HCT116 (cell line): ENCODE results near the gene CACNA1C. TPM values are rescaled to one million over a fixed set of nuclear protein-coding genes. Genes with fewer than 3 reads are reported as not detected.

Experiments
- ATAC-seq: fragments of 200-7000 bp; cut with Tn5 transposase; 2 replicates; pipeline ENCODE4 v1.9.1; 2020; ENCODE audit warnings: mild to moderate bottlenecking, moderate library complexity
- BruUV-seq: library from RNA; stranded (reverse); fragments of 400-500 nt; replicated peaks from 2 replicates; lab custom pipeline; 2021; lab: Mats Ljungman, UMichigan
- CTCF ChIA-PET: fragments of 300-600 bp; sonication (Branson Sonifier 250); formaldehyde crosslinking; loops from one replicate; lab custom pipeline; 2021; ENCODE audit warnings: antibody characterized with exemption; lab: Charles Lee
- POLR2A ChIA-PET: fragments of 300-600, 350-600 bp; sonication (Branson Sonifier 250); formaldehyde crosslinking; loops from one replicate; lab custom pipeline; 2021; ENCODE audit warnings: antibody characterized with exemption; lab: Charles Lee
- RAD21 ChIA-PET, 2 experiments: fragments of 300-600 bp; sonication (Branson Sonifier 250); formaldehyde crosslinking; loops; one replicate each; lab custom pipeline; 2023; ENCODE audit warnings: low total read pairs in 2 of 2; ENCODE audit not compliant: uncharacterized antibody in 2 of 2, unreplicated experiment in 2 of 2, low non-redundant PET in 1 of 2; lab: Charles Lee
- DNase-seq: peaks from one replicate; pipeline ENCODE4 v3.0.0-alpha.2; 2010; ENCODE audit warnings: low read depth, low spot score
- H2AFZ ChIP-seq: fragments of 200-600 bp; shearing (Covaris generic), sonication (generic); 2 replicates; pipeline ENCODE4 v1.6.1; 2017; ENCODE audit warnings: low read depth, mixed run types, mixed read lengths, antibody characterized with exemption, low read length; ENCODE audit not compliant: poor library complexity, severe bottlenecking
- H3K27ac ChIP-seq: 2 replicates; pipeline ENCODE4 v1.5.1; 2012; ENCODE audit warnings: low read depth, low read length
- H3K27me3 ChIP-seq: fragments of 200-600 bp; sonication (generic); 2 replicates; pipeline ENCODE4 v1.6.1; 2016; ENCODE audit warnings: mixed run types, low read length, mixed read lengths; ENCODE audit not compliant: insufficient read depth
- H3K36me3 ChIP-seq, 2 experiments: fragments of 200-500 bp in 1 of 2; fragments of 200-600 bp in 1 of 2; sonication (Bioruptor generic) in 1 of 2; sonication (generic) in 1 of 2; 2 replicates each; pipeline versions ENCODE4 v1.5.1 to v1.6.1; 2014 to 2016; ENCODE audit warnings: low read length in 2 of 2, inconsistent platforms in 1 of 2, mixed read lengths in 1 of 2, mixed run types in 1 of 2; ENCODE audit not compliant: insufficient read depth in 2 of 2, control insufficient read depth in 1 of 2
- H3K4me1 ChIP-seq, 2 experiments: fragments of 200-600 bp in 1 of 2; sonication (generic) in 1 of 2; 2 replicates each; pipeline versions ENCODE4 v1.5.1 to v1.6.1; 2012 to 2017; ENCODE audit warnings: low read length in 2 of 2, inconsistent platforms in 1 of 2, mild to moderate bottlenecking in 1 of 2, mixed read lengths in 1 of 2, mixed run types in 1 of 2, moderate library complexity in 1 of 2; ENCODE audit not compliant: insufficient read depth in 2 of 2, control insufficient read depth in 1 of 2
- H3K4me2 ChIP-seq: fragments of 200-600 bp; sonication (generic); 2 replicates; pipeline ENCODE4 v1.6.1; 2017; ENCODE audit warnings: mixed run types, low read length, mixed read lengths
- H3K4me3 ChIP-seq, 2 experiments: fragments of 200-600 bp in 1 of 2; sonication (generic) in 1 of 2; replicated peaks in 1 of 2; 2 replicates each; pipeline ENCODE4 v1.5.1; 2011 to 2016; ENCODE audit warnings: low read length in 2 of 2, control low read depth in 1 of 2, low read depth in 1 of 2, mild to moderate bottlenecking in 1 of 2, mixed read lengths in 1 of 2, mixed run types in 1 of 2
- H3K79me2 ChIP-seq: fragments of 200-600 bp; sonication (generic); 2 replicates; pipeline ENCODE4 v1.6.1; 2017; ENCODE audit warnings: mild to moderate bottlenecking, mixed run types, low read length, moderate library complexity, mixed read lengths; ENCODE audit not compliant: insufficient read depth
- H3K9ac ChIP-seq: fragments of 200-600 bp; sonication (generic); 2 replicates; pipeline ENCODE4 v1.6.1; 2016; ENCODE audit warnings: low read length, mixed read lengths
- H3K9me2 ChIP-seq: fragments of 200-600 bp; sonication (generic), shearing (Covaris generic); 2 replicates; pipeline ENCODE4 v1.6.1; 2017; ENCODE audit warnings: mixed run types, mild to moderate bottlenecking, moderate library complexity; ENCODE audit not compliant: insufficient read depth
- H3K9me3 ChIP-seq, 2 experiments: fragments of 200-500 bp in 1 of 2; fragments of 200-600 bp in 1 of 2; sonication (Bioruptor generic) in 1 of 2; sonication (generic) in 1 of 2; 2 replicates each; pipeline ENCODE4 v1.6.1; 2014 to 2017; ENCODE audit warnings: low read length in 2 of 2, mixed read lengths in 2 of 2, inconsistent platforms in 1 of 2, low read depth in 1 of 2, mild to moderate bottlenecking in 1 of 2, mixed run types in 1 of 2, moderate library complexity in 1 of 2; ENCODE audit not compliant: control insufficient read depth in 1 of 2, insufficient read depth in 1 of 2
- H4K20me1 ChIP-seq: fragments of 200-600 bp; sonication (generic), shearing (Covaris generic); 2 replicates; pipeline ENCODE4 v1.6.1; 2017; ENCODE audit warnings: mixed run types, mild to moderate bottlenecking, moderate library complexity; ENCODE audit not compliant: insufficient read depth
- CBX3 ChIP-seq: IDR thresholded peaks from 2 replicates; pipeline ENCODE4 v1.6.1; 2012; ENCODE audit warnings: low read depth
- CEBPB ChIP-seq: IDR thresholded peaks from 2 replicates; pipeline ENCODE4 v1.6.1; 2012; ENCODE audit warnings: low read depth
- ELF1 ChIP-seq: IDR thresholded peaks from 2 replicates; pipeline ENCODE4 v1.6.1; 2012; ENCODE audit warnings: low read depth, borderline replicate concordance
- FOSL1 ChIP-seq: IDR thresholded peaks from 2 replicates; pipeline ENCODE4 v1.6.1; 2012; ENCODE audit warnings: low read depth
- MAX ChIP-seq: IDR thresholded peaks from 2 replicates; pipeline ENCODE4 v1.6.1; 2012
- POLR2AphosphoS5 ChIP-seq: IDR thresholded peaks from 2 replicates; pipeline ENCODE4 v1.6.1; 2011; ENCODE audit warnings: mild to moderate bottlenecking, low read depth, low read length, moderate library complexity
- REST ChIP-seq: IDR thresholded peaks from 2 replicates; pipeline ENCODE4 v1.6.1; 2012; ENCODE audit warnings: low read depth
- SP1 ChIP-seq: IDR thresholded peaks from 2 replicates; pipeline ENCODE4 v1.6.1; 2012; ENCODE audit warnings: low read depth
- SRF ChIP-seq: IDR thresholded peaks from 2 replicates; pipeline ENCODE4 v1.6.1; 2012; ENCODE audit warnings: low read depth
- intact Hi-C: fragments of 100-400 bp; cut with micrococcal nuclease; formaldehyde crosslinking; loops from 2 replicates; pipeline ENCODE4 v1.10.0; 2022
- total RNA-seq: library from RNA; stranded (reverse); gene quantifications from one replicate; pipeline ENCODE4 v1.2.1, GENCODE V29; 2021; ENCODE audit not compliant: unreplicated experiment
- TF ChIP-seq, protein P1 (sequence below), 3 experiments: fragments of 200-600 bp in 1 of 3; sonication (generic) in 1 of 3; IDR thresholded peaks in 2 of 3; conservative IDR thresholded peaks in 1 of 3; 2 replicates each; pipeline ENCODE4 v1.5.1; 2012 to 2017; ENCODE audit warnings: low read depth in 2 of 3, low read length in 2 of 3, antibody characterized with exemption in 1 of 3, borderline replicate concordance in 1 of 3, control low read depth in 1 of 3, mild to moderate bottlenecking in 1 of 3, mixed read lengths in 1 of 3, mixed run types in 1 of 3, moderate library complexity in 1 of 3; ENCODE audit not compliant: insufficient read depth in 1 of 3

Gene CACNA1C
- total RNA-seq, 1 experiment from 2014 or later: 0.05 TPM

GRCh38 chr12:2689879-2690278 is 637.1 kb downstream of the CACNA1C start:
- Histone ChIP-seq H4K20me1 (no peaks in the 10 kb centered on the region), H3K9me2 (no peaks in the 10 kb centered on the region), H3K4me3 (no peak overlapping the region), H3K27me3 (peaks cover 5% of the 10 kb centered on the region; the same call in 1 of the 2 replicates), H3K27ac (no peak overlapping the region), H2AFZ (no peak overlapping the region), H3K9ac (no peak overlapping the region), H3K36me3 (no peaks in the 10 kb centered on the region), H3K9me3 (no peaks in the 10 kb centered on the region), H3K4me2 (no peak overlapping the region), H3K79me2 (no peaks in the 10 kb centered on the region), H3K4me1 (peaks cover 0 to 19% of the 10 kb centered on the region in 2 experiments; a peak in 3 of 4 replicates)
- no TSS peak for BruUV-seq
- ChIA-PET RAD21 (no interaction called here), CTCF (no interaction called here), POLR2A (no interaction called here)
- intact Hi-C loops: no loop called here
- TF ChIP-seq POLR2AphosphoS5 (no peak), FOSL1 (no peak)
- TF ChIP-seq, protein P1, sequence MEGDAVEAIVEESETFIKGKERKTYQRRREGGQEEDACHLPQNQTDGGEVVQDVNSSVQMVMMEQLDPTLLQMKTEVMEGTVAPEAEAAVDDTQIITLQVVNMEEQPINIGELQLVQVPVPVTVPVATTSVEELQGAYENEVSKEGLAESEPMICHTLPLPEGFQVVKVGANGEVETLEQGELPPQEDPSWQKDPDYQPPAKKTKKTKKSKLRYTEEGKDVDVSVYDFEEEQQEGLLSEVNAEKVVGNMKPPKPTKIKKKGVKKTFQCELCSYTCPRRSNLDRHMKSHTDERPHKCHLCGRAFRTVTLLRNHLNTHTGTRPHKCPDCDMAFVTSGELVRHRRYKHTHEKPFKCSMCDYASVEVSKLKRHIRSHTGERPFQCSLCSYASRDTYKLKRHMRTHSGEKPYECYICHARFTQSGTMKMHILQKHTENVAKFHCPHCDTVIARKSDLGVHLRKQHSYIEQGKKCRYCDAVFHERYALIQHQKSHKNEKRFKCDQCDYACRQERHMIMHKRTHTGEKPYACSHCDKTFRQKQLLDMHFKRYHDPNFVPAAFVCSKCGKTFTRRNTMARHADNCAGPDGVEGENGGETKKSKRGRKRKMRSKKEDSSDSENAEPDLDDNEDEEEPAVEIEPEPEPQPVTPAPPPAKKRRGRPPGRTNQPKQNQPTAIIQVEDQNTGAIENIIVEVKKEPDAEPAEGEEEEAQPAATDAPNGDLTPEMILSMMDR (IDR thresholded peaks at IDR 0.05 in 2 of 3, conservative IDR thresholded peaks at IDR 0.05 in 1 of 3; ENCODE audit: borderline replicate concordance in 1 of 3, insufficient read depth in 1 of 3, low read depth in 2 of 3, low read length in 2 of 3): no peak
- no peak for ATAC-seq
- no peak for DNase-seq

GRCh38 chr12:2690348-2691005 is 637.7 kb downstream of the CACNA1C start:
- ATAC-seq: no peak
- RAD21 ChIA-PET: no interaction called here
- H4K20me1 ChIP-seq: no peaks in the 10 kb centered on the region
- H3K9me2 ChIP-seq: no peaks in the 10 kb centered on the region
- intact Hi-C loops: no loop called here
- H3K4me2 ChIP-seq: no peak overlapping the region
- no peak for DNase-seq
- no peaks in the 10 kb centered on the region for H3K36me3 ChIP-seq
- CTCF ChIA-PET: interaction anchor here (1.5 kb wide), 1 partner anchor 50 kb away, joined by 3 read pairs; no protein-coding TSS in a partner anchor
- peaks cover 0 to 19% of the 10 kb centered on the region in 2 experiments; a peak in 3 of 4 replicates for H3K4me1 ChIP-seq
- TF ChIP-seq CEBPB (no peak), CBX3 (no peak), REST (no peak), FOSL1 (no peak), SRF (no peak), MAX (no peak), ELF1 (no peak), SP1 (no peak)
- TF ChIP-seq, protein P1 (IDR thresholded peaks at IDR 0.05 in 2 of 3, conservative IDR thresholded peaks at IDR 0.05 in 1 of 3; ENCODE audit: borderline replicate concordance in 1 of 3, insufficient read depth in 1 of 3, low read depth in 2 of 3, low read length in 2 of 3): no peak
- H3K9me3 ChIP-seq: no peaks in the 10 kb centered on the region
- H3K27me3 ChIP-seq: peaks cover 5% of the 10 kb centered on the region; the same call in 1 of the 2 replicates
- no peaks in the 10 kb centered on the region for H3K79me2 ChIP-seq
- BruUV-seq: no TSS peak
- H3K27ac ChIP-seq: no peak overlapping the region
- POLR2A ChIA-PET: no interaction called here
- no peak overlapping the region for H2AFZ ChIP-seq
- H3K4me3 ChIP-seq: no peak overlapping the region
- H3K9ac ChIP-seq: no peak overlapping the region
